ENCODE measurements around the gene RNF133. TPM values are rescaled to one million over a fixed set of nuclear protein-coding genes. Genes with fewer than 3 reads are reported as not detected.

The RNF133 gene
- total and polyA plus RNA-seq, 2 experiments from 2014 or later: 0.10 to 2.2 TPM

GRCh38 chr7:122677149-122677548, 21.8 kb downstream of the RNF133 start:
- Histone ChIP-seq H3K27ac (no peak overlapping the region), H3K9me2 (replicated peaks; ENCODE audit: insufficient read depth) (no peaks in the 10 kb centered on the region), H2AFZ (no peak overlapping the region), H3K79me2 (no peaks in the 10 kb centered on the region), H3K4me2 (no peak overlapping the region), H3K4me1 (ENCODE audit: insufficient read depth) (no peaks in the 10 kb centered on the region), H3K4me3 (no peak overlapping the region), H4K20me1 (ENCODE audit: insufficient read depth, poor library complexity, severe bottlenecking) (no peaks in the 10 kb centered on the region), H3K27me3 (no peaks in the 10 kb centered on the region), H3K36me3 (replicated peaks; ENCODE audit: insufficient read depth, low read depth) (no peaks in the 10 kb centered on the region), H3K9me3 (ENCODE audit: low read depth) (no peaks in the 10 kb centered on the region)
- no peak for DNase-seq (ENCODE audit: low spot score)
- 26% methylated on average over 1 of the region's 1 CpG for WGBS (ENCODE audit: low lambda C conversion rate, missing lambda C conversion rate)
- TF ChIP-seq EZH2 (IDR thresholded peaks at IDR 0.05; ENCODE audit: borderline replicate concordance) (no peak), EZH2phosphoT487 (IDR thresholded peaks at IDR 0.05; ENCODE audit: low read depth, severe bottlenecking, unreplicated experiment) (no peak)
- TF ChIP-seq, protein P1, sequence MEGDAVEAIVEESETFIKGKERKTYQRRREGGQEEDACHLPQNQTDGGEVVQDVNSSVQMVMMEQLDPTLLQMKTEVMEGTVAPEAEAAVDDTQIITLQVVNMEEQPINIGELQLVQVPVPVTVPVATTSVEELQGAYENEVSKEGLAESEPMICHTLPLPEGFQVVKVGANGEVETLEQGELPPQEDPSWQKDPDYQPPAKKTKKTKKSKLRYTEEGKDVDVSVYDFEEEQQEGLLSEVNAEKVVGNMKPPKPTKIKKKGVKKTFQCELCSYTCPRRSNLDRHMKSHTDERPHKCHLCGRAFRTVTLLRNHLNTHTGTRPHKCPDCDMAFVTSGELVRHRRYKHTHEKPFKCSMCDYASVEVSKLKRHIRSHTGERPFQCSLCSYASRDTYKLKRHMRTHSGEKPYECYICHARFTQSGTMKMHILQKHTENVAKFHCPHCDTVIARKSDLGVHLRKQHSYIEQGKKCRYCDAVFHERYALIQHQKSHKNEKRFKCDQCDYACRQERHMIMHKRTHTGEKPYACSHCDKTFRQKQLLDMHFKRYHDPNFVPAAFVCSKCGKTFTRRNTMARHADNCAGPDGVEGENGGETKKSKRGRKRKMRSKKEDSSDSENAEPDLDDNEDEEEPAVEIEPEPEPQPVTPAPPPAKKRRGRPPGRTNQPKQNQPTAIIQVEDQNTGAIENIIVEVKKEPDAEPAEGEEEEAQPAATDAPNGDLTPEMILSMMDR (IDR thresholded peaks at IDR 0.05; ENCODE audit: poor library complexity): no peak

- H3K79me2 ChIP-seq: no peaks in the 10 kb centered on the region
- H3K4me3 ChIP-seq: no peak overlapping the region
- H3K4me1 ChIP-seq (ENCODE audit: insufficient read depth): no peaks in the 10 kb centered on the region
- H3K9me2 ChIP-seq (replicated peaks; ENCODE audit: insufficient read depth): no peaks in the 10 kb centered on the region
- WGBS (ENCODE audit: low lambda C conversion rate, missing lambda C conversion rate): 91% methylated on average over 2 of the region's 2 CpGs
- H3K9me3 ChIP-seq (ENCODE audit: low read depth): no peaks in the 10 kb centered on the region
- no peak for TF ChIP-seq EZH2 (IDR thresholded peaks at IDR 0.05; ENCODE audit: borderline replicate concordance)
- TF ChIP-seq, protein P1 (IDR thresholded peaks at IDR 0.05; ENCODE audit: poor library complexity): no peak
- no peak for TF ChIP-seq EZH2phosphoT487 (IDR thresholded peaks at IDR 0.05; ENCODE audit: low read depth, severe bottlenecking, unreplicated experiment)
- no peak overlapping the region for H2AFZ ChIP-seq
- H3K27ac ChIP-seq: no peak overlapping the region
- no peak for DNase-seq (ENCODE audit: low spot score)
- no peaks in the 10 kb centered on the region for H4K20me1 ChIP-seq (ENCODE audit: insufficient read depth, poor library complexity, severe bottlenecking)
- H3K36me3 ChIP-seq (replicated peaks; ENCODE audit: insufficient read depth, low read depth): no peaks in the 10 kb centered on the region
- H3K27me3 ChIP-seq: no peaks in the 10 kb centered on the region
- H3K4me2 ChIP-seq: no peak overlapping the region
These were observed 22.5 kb downstream of the RNF133 start for GRCh38 chr7:122676466-122676865.

DNA sequence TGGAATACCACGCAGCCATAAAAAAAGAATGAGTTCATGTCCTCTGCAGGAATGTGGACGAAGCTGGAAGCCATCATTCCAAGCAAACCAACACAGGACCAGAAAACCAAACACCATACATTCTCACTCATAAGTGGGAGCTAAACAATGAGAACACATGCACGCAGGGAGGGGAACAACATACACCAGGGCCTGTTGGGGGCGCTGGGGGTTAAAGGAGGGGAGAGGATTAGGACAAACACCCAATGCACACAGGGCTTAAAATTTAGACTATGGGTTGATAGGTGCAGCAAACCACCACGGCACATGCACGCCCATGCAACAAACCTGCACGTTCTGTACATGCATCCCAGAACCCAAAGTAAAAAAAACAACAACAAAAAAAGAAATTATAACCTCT, 23.3 kb downstream of the RNF133 start:
- no peaks in the 10 kb centered on the region for H3K36me3 ChIP-seq (replicated peaks; ENCODE audit: insufficient read depth, low read depth)
- H3K4me1 ChIP-seq (ENCODE audit: insufficient read depth): no peaks in the 10 kb centered on the region
- H4K20me1 ChIP-seq (ENCODE audit: insufficient read depth, poor library complexity, severe bottlenecking): no peaks in the 10 kb centered on the region
- TF ChIP-seq EZH2phosphoT487 (IDR thresholded peaks at IDR 0.05; ENCODE audit: low read depth, severe bottlenecking, unreplicated experiment) (no peak), EZH2 (IDR thresholded peaks at IDR 0.05; ENCODE audit: borderline replicate concordance) (no peak)
- TF ChIP-seq, protein P1 (IDR thresholded peaks at IDR 0.05; ENCODE audit: poor library complexity): no peak
- 94% methylated on average over 7 of the region's 7 CpGs for WGBS (ENCODE audit: low lambda C conversion rate, missing lambda C conversion rate)
- no peak overlapping the region for H3K4me3 ChIP-seq
- H3K27me3 ChIP-seq: no peaks in the 10 kb centered on the region
- H3K27ac ChIP-seq: no peak overlapping the region
- H3K9me3 ChIP-seq (ENCODE audit: low read depth): no peaks in the 10 kb centered on the region
- H3K4me2 ChIP-seq: no peak overlapping the region
- H3K9me2 ChIP-seq (replicated peaks; ENCODE audit: insufficient read depth): no peaks in the 10 kb centered on the region
- DNase-seq (ENCODE audit: low spot score): no peak
- H3K79me2 ChIP-seq: no peaks in the 10 kb centered on the region
- no peak overlapping the region for H2AFZ ChIP-seq

GRCh38 chr7:122675011-122675410, 23.9 kb downstream of the RNF133 start:
- Histone ChIP-seq H3K27ac (no peak overlapping the region), H3K4me2 (peak overlapping the region; percentile 50), H3K9me2 (replicated peaks; ENCODE audit: insufficient read depth) (no peaks in the 10 kb centered on the region), H3K4me3 (no peak overlapping the region), H3K36me3 (replicated peaks; ENCODE audit: insufficient read depth, low read depth) (no peaks in the 10 kb centered on the region), H3K4me1 (ENCODE audit: insufficient read depth) (no peaks in the 10 kb centered on the region), H4K20me1 (ENCODE audit: insufficient read depth, poor library complexity, severe bottlenecking) (no peaks in the 10 kb centered on the region), H3K79me2 (no peaks in the 10 kb centered on the region), H2AFZ (no peak overlapping the region), H3K27me3 (no peaks in the 10 kb centered on the region), H3K9me3 (ENCODE audit: low read depth) (no peaks in the 10 kb centered on the region)
- DNase-seq (ENCODE audit: low spot score): no peak
- TF ChIP-seq EZH2phosphoT487 (IDR thresholded peaks at IDR 0.05; ENCODE audit: low read depth, severe bottlenecking, unreplicated experiment) (no peak), EZH2 (IDR thresholded peaks at IDR 0.05; ENCODE audit: borderline replicate concordance) (no peak)
- TF ChIP-seq, protein P1 (IDR thresholded peaks at IDR 0.05; ENCODE audit: poor library complexity): no peak
- WGBS (ENCODE audit: low lambda C conversion rate, missing lambda C conversion rate): 83% methylated on average over 7 of the region's 7 CpGs

All from hepatocyte (in vitro differentiated cells).